Kidney (tissue), 14 donors: ENCODE data around the gene NUP214. TPM values are rescaled to one million over a fixed set of nuclear protein-coding genes. Genes with fewer than 3 reads are reported as not detected.
"Not testable (repeated sequence)": the region's sequence is repeated elsewhere in the genome, so short reads cannot be mapped to it uniquely, and the experiment has no call there.

Source experiments
- DNase-seq, 5 donors: peaks; one replicate each; pipeline ENCODE4 v3.0.0-alpha.2; 2013 to 2020
- FAIRE-seq: peaks from 2 replicates; lab custom pipeline; 2012; peaks lifted over from hg19 to GRCh38; lab: Jason Lieb, UNC
- H3K27ac ChIP-seq, 2 donors: one replicate each; pipeline ENCODE4 v1.7.0; 2013; ENCODE audit warnings: low read depth in 2 of 2, low read length in 2 of 2, inconsistent platforms in 1 of 2
- H3K27me3 ChIP-seq: one replicate; pipeline ENCODE4 v1.7.1; 2013; ENCODE audit warnings: low read length, inconsistent platforms; ENCODE audit not compliant: control insufficient read depth, insufficient read depth
- H3K36me3 ChIP-seq, 3 donors: one replicate each; pipeline versions ENCODE4 v1.7.0 to v1.7.1; 2013; ENCODE audit warnings: low read length in 3 of 3, control low read depth in 1 of 3, inconsistent platforms in 1 of 3; ENCODE audit not compliant: insufficient read depth in 3 of 3, control insufficient read depth in 2 of 3
- H3K4me1 ChIP-seq, 3 donors: one replicate each; pipeline versions ENCODE4 v1.7.0 to v1.7.1; 2013; ENCODE audit warnings: low read length in 3 of 3, inconsistent platforms in 1 of 3, low read depth in 1 of 3; ENCODE audit not compliant: control insufficient read depth in 2 of 3, insufficient read depth in 2 of 3
- H3K4me3 ChIP-seq, 3 donors: one replicate each; pipeline versions ENCODE4 v1.7.0 to v1.8.1; 2013; ENCODE audit warnings: low read length in 3 of 3, control low read depth in 1 of 3, inconsistent platforms in 1 of 3
- H3K9ac ChIP-seq, 3 donors: one replicate each; pipeline versions ENCODE4 v1.7.0 to v1.7.1; 2013; ENCODE audit warnings: low read length in 3 of 3, control low read depth in 1 of 3, inconsistent platforms in 1 of 3
- H3K9me3 ChIP-seq, 3 donors: one replicate each; pipeline versions ENCODE4 v1.7.0 to v1.7.1; 2013; ENCODE audit warnings: low read length in 3 of 3, control low read depth in 1 of 3, inconsistent platforms in 1 of 3; ENCODE audit not compliant: control insufficient read depth in 2 of 3, insufficient read depth in 1 of 3
- CTCF ChIP-seq: IDR thresholded peaks from 3 replicates; pipeline ENCODE4 v1.5.1; 2012; ENCODE audit warnings: mild to moderate bottlenecking, moderate library complexity, borderline replicate concordance; ENCODE audit not compliant: insufficient read depth; ENCODE audit errors: extremely low read depth
- intact Hi-C: fragments of 100-400 bp; cut with DNase I; formaldehyde crosslinking; loops from one replicate; pipeline ENCODE4 v1.11.1; 2022
- polyA plus RNA-seq: library from polyadenylated mRNA; stranded (reverse); fragments of 350-450 nt; fragmentation: Illumina TruSeq; extraction: RNeasy Lipid Tissue Mini Kit (QIAGEN cat#74804); gene quantifications from one replicate; pipeline ENCODE4 v1.2.3, GENCODE V29; 2014; ENCODE audit warnings: low read depth, low replicate concordance; ENCODE audit not compliant: insufficient read depth
- total RNA-seq: library from RNA; stranded (reverse); fragmentation: NEBNext Ultra II Directional; extraction: Animal tissue kit (Norgen Biotek cat#: 25700); gene quantifications from one replicate; pipeline ENCODE4 v1.2.1, GENCODE V29; 2021
- donor health status: control.
- donor health status: control.
- donor health status: control.
- donor health status: control.
- donor health status: control.
- donor health status: DM: yes; HTN: yes; CAD: no.
- donor health status: Normal renal cell carcinoma (clear cell type).

The NUP214 gene
- total and polyA plus RNA-seq, 2 donors from 2014 or later: 28.4 to 75.3 TPM

GRCh38 chr9:131260751-131261452, 135.5 kb downstream of the NUP214 start:
- Histone ChIP-seq H3K4me1 (peaks cover 0 to 2% (median 0%) of the 10 kb centered on the region in 3 donors), H3K27ac (no peak overlapping the region), H3K4me3 (no peak overlapping the region), H3K27me3 (no peaks in the 10 kb centered on the region), H3K36me3 (no peaks in the 10 kb centered on the region), H3K9me3 (no peaks in the 10 kb centered on the region), H3K9ac (no peak overlapping the region)
- peak in 1 of 5 donors; percentile 41 for DNase-seq
- intact Hi-C loops: no loop called here
- no peak for FAIRE-seq
- TF ChIP-seq CTCF: no peak

- Histone ChIP-seq H3K9ac (no peak overlapping the region), H3K4me1 (peaks cover 0 to 7% (median 0%) of the 10 kb centered on the region in 3 donors), H3K36me3 (no peaks in the 10 kb centered on the region), H3K4me3 (no peak overlapping the region), H3K9me3 (no peaks in the 10 kb centered on the region), H3K27me3 (no peaks in the 10 kb centered on the region), H3K27ac (no peak overlapping the region)
- intact Hi-C loops: no loop called here
- no peak for FAIRE-seq
- DNase-seq: no peak
- no peak for TF ChIP-seq CTCF
These were observed 137.1 kb downstream of the NUP214 start for GRCh38 chr9:131262327-131263032.

GRCh38 chr9:131263033-131263343, 137.6 kb downstream of the NUP214 start:
- FAIRE-seq, H3K36me3 ChIP-seq, H3K9me3 ChIP-seq, intact Hi-C loops, H3K9ac ChIP-seq, H3K27me3 ChIP-seq, H3K4me3 ChIP-seq, H3K27ac ChIP-seq, H3K4me1 ChIP-seq, DNase-seq: not testable (repeated sequence)

- TF ChIP-seq CTCF: no peak
- Histone ChIP-seq H3K27ac (no peak overlapping the region), H3K27me3 (no peaks in the 10 kb centered on the region), H3K9me3 (no peaks in the 10 kb centered on the region), H3K4me3 (no peak overlapping the region), H3K36me3 (no peaks in the 10 kb centered on the region), H3K9ac (no peak overlapping the region), H3K4me1 (peaks cover 0 to 7% (median 0%) of the 10 kb centered on the region in 3 donors)
- intact Hi-C loops: no loop called here
- no peak for DNase-seq
- FAIRE-seq: no peak
These were observed 138.3 kb downstream of the NUP214 start for GRCh38 chr9:131263701-131264100.
